ENCODE measurements around the gene B4GALT4. TPM values are rescaled to one million over a fixed set of nuclear protein-coding genes. Genes with fewer than 3 reads are reported as not detected.
"Not testable (repeated sequence)": the region's sequence is repeated elsewhere in the genome, so short reads cannot be mapped to it uniquely, and the experiment has no call there.

Gene B4GALT4, protein sequence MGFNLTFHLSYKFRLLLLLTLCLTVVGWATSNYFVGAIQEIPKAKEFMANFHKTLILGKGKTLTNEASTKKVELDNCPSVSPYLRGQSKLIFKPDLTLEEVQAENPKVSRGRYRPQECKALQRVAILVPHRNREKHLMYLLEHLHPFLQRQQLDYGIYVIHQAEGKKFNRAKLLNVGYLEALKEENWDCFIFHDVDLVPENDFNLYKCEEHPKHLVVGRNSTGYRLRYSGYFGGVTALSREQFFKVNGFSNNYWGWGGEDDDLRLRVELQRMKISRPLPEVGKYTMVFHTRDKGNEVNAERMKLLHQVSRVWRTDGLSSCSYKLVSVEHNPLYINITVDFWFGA
- total RNA-seq, result 11.5 TPM

DNA sequence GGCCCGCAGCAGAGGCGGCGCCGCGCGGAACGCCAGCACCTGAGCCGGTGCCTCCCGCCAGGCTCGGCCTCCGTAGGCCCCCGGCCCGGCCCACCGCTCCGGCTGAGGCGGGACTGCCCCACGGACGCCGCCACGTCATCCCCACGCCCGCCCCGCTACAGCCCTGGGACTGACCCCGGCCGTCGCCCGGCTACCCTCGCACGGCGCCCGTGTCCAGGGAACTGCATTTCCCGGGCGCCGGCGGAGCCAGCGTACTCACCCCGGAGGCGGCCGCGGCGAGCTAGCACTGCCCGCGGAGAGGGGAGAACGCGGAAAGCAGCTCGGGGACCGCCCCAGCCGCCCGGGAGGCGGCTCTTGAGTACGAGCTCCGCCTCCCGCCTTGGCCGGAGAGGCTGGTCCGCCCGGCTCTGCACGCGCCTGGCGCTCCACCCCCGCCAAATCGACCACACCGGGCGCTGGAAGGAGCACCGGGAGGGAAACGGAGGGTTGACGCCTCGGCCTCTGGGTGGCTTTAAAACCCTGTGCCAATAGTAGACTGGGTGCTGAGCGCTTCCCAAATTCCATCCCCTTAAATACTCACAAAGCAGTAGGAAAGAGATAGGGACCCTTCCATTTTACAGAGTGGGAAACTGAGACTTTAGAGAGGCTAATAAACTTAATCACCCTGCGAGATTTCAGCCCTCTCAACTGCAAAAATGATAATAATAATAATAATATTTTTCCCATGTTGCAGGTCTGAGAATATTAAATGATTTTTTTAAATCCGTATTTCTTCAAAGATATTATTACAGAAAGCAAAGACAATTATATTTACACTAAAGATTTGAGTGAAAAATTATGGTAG is at the start of gene B4GALT4:
TSS of gene B4GALT4 (minus strand) at position 288 of the 844 bp plus-strand sequence. CDS start 10,779 bp downstream, outside the sequence.
- DNase-seq, result peak; percentile 73

DNA sequence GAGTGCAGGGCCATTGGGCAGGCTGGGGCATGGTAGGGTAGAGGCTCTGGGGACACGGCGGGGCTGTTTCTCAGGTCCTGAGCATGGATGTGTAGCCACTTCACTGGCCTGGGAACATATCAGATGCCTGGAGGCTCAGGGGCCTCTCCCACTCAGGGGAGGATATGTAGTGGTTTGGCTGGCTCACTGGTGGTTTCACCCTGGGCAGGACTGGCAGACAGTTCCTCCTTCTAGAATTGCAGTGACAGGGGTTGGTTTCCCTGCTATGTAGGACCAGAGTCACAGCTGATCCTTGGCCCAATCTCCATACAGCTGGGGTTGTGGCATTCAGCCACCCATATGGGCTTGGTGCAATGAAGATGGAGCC is 48.7 kb upstream of the B4GALT4 start:
- no peak for DNase-seq

DNA sequence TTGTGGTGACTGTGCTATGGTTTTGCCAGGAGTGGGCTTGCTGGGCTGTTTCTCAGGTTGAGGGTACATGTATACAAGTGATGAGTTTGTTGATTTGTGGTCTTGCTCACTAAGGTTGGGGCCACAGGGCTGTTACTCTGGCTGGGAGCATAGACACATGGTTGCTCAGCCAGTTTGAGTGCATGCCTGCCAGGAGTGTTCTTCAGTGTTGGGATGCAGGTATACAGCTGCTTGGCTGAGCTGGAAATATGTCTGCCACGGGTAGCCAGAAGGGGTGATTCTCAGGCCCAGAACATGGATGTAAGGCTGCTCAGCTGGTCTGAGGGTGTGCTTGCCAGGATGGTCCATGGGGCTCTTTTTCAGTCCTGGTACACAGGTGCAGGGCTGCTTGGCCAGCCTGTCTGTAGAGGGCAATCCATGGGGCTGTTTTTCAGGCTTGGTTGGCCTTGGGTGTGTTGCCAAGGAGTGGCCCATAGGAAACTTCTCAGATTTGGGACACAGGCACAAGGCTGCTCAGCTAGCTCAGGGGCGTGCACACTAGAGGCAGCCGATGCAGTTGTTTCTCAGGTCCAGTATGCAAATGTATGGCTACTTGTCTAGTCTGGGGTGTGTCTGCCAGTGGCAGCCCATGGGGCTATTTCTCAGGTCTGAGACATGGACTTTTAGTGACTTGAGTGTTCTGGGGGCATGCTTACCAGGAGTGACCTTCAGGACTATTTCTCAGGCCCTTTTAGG is 48.2 kb upstream of the B4GALT4 start:
- no peak for DNase-seq

DNA sequence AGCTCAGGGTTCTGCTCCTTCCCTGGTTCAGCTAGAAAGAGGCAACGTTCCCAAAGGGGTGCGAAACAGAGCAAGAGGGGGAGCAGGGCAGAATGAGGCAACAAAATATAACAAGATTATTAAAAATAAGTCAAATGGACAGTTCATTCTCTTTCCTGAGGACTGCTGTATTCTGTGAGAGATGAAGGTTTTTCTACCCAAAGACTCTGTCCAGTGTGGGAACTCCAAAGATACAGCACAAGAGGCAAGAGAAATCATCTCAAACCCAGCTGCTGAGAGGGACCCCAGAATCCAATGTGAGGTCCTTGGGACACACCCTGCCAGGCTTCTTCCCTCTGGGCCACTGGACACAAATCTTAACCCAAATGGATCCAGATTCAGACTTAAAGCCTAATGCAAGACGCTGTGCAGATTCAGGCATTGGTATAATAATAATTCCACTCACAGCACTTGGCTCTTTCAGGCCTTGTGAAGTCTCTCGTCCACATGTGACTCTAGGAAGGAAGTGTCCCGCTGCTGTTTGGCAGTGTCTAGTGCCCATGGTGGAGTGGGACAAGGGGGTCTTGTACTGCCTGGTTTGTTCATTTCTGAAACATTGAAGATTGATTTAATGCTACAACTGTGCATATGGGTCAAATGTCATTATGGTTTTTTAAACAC is 39.0 kb upstream of the B4GALT4 start:
- DNase-seq, result no peak

DNA sequence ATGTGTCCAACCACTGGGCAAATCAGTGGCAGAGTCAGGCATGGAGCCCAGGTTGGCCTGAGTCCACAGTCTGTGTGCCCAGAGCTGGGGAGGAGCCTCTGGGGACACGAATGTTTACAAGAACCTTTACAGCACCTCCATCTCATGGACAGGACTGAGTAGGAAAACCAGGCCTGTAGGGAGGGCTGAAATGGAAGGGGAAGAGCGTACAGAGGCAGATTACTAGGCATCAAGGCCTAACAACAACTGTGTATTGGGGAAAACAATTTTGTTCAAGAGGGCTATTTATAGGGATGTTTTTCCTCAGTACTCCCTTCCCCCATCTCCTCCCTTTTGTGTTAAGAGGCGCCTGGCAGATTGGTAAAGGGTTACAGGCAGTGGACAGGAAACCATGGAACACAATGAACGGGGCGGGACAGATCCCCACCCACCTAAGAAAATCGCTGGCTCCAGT is 38.5 kb upstream of the B4GALT4 start:
- no peak for DNase-seq

DNA sequence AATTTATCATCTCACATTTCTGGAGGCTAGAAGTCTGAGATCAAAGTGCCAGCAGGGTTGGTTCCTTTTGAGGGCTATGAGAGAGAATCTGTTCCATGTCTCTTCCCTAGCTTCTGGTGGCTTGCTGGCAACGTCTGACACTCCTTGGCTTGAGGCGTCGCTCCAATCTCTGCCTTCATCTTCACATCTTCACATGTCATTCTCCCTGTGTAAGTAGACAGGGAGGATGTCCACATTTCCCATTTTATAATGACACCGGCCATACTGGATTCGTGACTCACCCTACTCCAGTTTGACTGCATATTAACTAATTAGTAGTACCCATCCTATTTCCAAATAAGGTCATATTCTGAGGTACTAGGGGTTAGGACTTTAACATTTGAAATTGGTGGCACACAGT is 36.0 kb upstream of the B4GALT4 start:
- DNase-seq, result no peak

DNA sequence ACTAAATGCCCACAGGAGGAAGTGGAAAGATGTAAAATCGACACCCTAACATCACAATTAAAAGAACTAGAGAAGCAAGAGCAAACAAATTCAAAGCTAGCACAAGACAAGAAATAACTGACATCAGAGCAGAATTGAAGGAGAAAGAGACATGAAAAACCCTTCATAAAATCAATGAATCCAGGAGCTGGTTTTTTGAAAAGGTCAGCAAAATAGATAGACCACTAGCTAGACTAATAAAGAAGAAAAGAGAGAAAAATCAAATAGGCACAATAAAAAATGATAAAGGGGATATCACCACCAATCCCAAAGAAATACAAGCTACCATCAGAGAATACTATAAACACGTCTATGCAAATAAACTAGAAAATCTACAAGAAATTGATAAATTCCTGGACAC is 29.5 kb upstream of the B4GALT4 start:
- not testable (repeated sequence) for DNase-seq

DNA sequence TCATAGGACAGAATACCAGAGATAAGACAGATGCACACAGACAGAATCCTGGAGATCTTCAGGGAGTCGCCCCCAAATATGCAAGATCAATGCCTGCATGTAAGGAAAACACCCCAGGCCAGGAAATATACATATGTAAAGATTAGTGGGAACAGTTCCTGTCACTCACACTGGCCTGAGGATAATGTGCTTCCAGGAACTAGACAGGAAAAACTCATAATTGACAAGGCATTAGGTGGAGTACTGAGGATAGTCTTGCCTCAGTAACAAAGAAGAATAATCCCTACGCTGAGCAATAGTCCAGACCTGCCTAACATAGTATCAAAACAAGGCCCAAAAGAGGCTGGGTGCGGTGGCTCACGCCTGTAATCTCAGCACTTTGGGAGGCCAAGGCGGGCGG is 20.4 kb upstream of the B4GALT4 start:
- no peak for DNase-seq

DNA sequence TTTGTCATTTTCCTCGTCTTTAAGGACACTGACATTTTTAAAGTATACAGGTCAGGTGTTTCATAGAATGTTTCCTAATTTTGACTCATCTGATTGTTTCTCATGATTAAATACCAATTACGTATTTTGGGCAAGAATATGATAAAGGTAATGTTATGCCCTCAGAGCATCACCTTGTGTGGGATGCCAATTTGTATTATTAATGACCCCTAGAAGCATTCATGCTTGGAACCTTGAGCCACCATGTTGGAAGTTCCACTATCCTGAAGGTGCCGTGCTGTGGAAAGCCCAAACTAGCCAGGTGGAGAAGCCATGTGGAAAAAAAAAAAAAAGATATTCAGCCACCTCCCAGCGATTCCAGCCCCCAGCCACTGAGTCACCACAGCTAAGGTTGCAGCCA is 19.1 kb upstream of the B4GALT4 start:
- DNase-seq, result no peak

DNA sequence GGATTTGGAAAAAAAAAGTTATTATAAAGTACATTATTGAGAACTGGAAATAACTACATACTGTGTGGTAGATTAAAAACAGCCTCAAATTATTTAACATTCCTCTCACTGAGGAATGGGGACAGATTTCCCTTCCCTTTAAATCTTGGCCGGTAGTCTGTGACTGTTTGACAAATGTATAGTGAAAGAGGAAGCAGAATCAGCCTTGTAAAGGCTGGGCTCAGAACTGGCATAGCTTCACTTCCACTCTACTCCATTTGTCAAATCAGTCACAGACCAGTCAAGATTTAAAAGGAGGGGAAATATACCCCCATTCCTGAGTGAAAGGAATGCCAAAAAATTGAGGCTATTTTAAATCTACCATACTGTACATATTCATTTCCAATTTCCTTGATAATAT is 18.2 kb upstream of the B4GALT4 start:
- DNase-seq, result no peak

DNA sequence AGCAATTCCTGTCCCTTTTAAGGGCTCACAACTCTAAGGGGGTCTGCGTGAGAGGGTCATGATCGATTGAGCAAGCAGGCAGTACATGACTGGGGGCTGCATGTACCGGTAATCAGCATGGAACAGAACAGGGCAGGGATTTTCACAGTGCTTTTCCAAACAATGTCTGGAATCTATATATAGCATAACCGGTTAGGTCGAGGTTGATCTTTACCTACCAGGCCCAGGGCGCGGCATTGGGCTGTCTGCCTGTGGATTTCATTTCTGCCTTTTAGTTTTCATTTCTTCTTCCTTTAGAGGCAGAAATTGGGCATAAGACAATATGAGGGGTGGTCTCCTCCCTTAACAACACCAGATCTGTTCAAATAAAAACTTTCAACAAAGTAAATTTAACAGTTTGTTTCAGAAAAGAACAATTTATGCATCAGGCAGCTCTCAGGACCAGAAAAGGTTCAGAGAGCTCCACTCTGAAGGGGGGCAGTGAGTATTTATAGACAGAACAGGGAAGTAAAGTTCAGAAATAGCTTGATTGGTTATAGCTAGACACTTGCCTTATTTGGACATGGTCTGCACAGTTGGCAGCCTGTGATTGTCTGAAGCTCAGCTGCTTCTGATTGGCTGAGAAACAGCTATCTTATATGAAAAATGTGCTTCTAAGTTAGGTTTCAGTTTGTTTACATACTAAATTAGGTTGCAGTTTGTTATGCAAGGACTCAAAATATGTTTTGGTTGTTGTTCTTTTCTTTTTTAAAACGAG is 17.2 kb upstream of the B4GALT4 start:
- DNase-seq, result no peak

DNA sequence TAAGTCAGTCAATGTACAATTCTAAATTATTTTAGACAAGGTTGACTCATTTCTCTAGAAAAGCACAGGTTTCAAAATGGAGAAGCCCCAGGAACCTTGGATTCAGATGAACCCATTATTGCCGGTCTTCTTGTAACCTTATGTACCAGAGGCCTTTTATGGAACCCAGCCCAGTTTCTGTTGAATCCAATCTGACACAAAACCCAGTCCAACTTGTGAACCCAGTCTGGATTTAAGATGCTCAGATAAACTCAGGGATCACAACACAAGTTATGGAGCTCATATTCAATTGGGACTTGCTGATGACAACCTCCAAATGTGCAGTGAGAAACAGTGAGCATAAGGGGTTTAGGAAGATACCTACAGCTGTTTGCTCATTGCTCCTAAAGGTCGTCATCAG is 16.4 kb upstream of the B4GALT4 start:
- DNase-seq, result no peak

DNA sequence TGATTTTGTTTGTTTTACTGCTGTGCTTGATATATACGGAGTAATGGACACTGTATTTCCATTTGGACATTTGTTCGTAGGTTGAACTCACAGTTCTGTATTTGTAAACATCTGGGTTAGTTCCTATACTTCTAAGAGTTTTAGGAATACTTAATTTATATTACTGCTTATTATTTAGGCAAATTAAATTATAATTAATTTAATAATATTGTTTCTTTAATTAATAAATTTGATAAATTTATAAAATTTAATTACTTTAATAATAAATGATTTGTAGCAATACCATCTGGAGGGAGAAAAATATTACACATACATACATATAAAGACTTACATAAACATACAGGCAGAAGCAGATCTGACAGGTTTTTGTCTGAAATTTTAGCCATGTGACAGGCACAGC is 14.5 kb upstream of the B4GALT4 start:
- no peak for DNase-seq

DNA sequence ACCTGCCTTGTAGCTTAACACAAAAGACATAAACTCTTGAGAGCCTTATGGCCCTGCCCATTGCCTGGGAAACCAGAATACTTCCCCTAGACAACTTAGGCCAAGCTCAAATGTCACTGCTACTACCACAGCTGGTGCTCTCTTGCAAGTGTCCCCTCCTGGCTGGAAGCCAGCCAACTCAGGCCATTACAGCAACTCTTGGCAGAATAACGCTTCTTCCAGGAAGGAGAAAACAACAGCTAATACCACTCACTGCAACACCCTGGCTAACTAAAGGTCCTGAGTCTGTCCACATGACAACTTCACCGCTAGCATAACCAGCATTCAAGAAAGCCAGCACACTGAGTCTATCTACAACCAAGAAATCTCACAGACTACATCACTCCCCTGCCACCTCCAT is 5.1 kb upstream of the B4GALT4 start:
- no peak for DNase-seq

DNA sequence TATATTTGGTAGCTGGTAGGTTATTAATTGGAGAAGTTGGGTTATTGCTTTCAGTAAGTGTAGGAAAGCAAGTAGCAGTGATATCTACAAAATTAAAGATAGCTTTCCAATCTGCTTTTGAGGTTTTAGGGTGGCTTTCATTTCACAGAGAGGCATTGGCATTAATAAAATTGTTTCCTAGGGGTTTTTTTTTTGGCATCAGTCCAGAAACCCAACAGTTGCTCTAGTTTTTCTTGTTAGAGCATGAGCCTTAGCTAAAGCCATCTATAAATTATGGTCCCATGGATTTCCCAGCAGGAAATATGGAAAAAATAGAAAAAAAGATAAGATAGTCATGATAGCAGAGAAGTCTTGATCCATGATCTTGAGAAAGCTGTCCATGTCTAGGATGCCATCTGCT is 3.0 kb upstream of the B4GALT4 start:
- DNase-seq, result no peak

DNA sequence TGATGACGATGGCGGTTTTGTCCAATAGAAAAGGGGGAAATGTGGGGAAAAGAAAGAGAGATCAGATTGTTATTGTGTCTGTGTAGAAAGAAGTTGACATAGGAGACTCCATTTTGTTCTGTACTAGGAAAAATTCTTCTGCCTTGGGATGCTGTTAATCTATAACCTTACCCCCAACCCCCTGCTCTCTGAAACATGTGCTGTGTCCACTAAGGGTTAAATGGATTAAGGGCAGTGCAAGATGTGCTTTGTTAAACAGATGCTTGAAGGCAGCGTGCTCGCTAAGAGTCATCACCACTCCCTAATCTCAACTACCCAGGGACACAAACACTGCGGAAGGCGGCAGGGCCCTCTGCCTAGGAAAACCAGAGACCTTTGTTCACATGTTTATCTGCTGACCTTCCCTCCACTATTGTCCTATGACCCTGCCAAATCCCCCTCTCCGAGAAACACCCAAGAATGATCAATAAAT is 2.4 kb upstream of the B4GALT4 start:
- not testable (repeated sequence) for DNase-seq

DNA sequence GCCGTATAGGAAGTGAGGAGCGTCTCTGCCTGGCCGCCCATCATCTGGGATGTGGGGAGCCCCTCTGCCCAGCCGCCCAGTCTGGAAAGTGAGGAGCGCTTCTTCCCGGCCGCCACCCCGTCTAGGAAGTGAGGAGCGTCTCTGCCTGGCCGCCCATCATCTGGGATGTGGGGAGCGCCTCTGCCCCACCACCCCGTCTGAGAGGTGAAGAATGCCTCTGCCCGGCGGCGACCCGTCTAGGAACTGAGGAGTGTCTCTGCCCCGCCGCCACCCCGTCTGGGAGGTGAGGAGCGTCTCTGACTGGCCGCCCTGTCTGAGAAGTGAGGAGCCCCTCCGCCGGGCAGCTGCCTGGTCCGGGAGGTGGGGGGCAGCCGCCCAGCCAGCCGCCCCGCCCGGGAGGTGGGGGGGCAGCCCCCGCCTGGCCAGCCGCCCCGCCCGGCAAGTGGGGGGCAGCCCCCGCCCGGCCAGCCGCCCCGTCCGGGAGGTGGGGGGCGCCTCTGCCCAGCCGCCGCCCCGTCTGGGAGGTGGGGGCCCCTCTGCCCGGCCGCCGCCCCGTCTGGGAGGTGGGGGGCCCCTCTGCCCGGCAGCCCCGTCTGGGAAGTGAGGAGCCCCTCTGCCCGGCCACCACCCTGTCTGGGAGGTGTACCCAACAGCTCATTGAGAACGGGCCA is 1.8 kb upstream of the B4GALT4 start:
- not testable (repeated sequence) for DNase-seq

DNA sequence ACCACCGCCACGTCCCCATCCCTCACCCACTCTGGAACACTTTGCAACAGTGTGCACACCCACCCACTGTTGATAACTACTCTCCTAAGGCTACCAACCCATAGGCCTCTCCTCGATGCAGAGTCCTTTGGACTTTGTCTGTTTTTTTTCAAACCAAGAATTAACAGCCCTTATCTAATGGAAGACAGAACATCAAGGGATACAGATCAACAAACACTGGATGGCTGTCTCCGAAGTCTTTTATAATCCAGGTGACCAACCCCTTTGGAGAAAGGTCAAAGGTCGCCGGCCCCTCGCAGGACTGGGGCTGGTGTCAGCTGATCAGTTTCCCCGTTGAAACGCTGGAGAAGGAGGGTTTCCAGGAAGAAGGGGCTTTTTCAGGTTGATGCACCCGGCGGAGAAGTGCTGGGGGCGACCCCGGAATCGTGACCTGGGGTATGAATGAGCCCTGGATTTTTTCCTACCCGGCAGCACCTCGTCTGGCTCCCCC is 532 bp downstream of the B4GALT4 start:
- DNase-seq, result peak; percentile 51

DNA sequence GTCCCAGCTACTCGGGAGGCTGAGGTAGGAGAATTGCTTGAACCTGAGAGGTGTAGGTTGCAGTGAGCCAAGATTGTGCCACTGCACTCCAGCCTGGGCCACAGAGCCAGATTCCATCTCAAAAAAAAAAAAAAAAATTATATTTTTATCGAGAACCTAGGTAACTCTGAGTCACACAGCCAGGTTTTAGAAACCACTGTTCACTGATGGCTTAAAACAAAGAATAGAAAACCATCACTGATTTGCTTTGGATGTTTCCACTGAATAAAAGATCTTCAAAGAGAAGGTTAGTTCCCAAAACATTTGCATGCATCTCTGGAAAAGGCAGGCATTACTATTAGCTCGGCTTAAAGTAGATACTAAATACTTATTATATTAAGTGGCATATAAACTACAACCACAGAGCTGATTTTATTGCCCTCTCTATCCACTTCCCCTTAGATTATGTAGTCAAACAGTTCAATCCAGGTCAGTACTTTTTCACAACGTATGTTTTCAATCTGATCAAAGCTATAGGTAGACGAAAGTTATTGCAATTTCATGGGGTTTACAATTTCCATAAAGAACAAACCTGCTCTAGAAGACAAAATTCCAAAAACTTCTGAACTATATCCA is 1.4 kb downstream of the B4GALT4 start:
- DNase-seq, result no peak

DNA sequence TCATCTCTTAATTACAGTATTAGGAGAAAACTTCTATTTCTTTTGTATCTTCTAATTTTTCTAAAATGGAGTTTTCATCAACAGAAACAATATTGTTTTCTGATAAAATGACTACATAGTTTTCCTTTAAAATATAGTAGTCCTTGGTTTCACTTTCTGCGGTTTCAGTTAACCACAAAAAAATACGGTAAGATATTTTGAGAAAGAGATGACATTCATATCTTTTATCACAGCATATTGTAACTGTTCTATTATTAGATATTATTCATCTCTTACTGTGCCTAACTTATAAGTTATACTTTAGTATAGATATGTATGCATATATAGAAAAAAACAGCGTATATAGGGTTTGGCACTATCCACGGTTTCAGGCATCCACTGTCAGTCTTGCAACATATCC is 2.3 kb downstream of the B4GALT4 start:
- no peak for DNase-seq

Data from occipital lobe (tissue), 2 donors.